ENCODE measurements around the gene CACNA1D.
"Not testable (repeated sequence)": the region's sequence is repeated elsewhere in the genome, so short reads cannot be mapped to it uniquely, and the experiment has no call there.

CACNA1D gene

GRCh38 chr3:53526704-53527055 is 32.3 kb downstream of the CACNA1D start:
- DNase-seq (ENCODE audit: low spot score): no peak

GRCh38 chr3:53530205-53530604 is 35.8 kb downstream of the CACNA1D start:
- no peak for DNase-seq (ENCODE audit: low spot score)

GRCh38 chr3:53531749-53532148 is 37.3 kb downstream of the CACNA1D start:
- DNase-seq (ENCODE audit: low spot score): no peak

- DNase-seq (ENCODE audit: low spot score): no peak
These were observed 39.1 kb downstream of the CACNA1D start for GRCh38 chr3:53533472-53533871.

- no peak for DNase-seq (ENCODE audit: low spot score)
These were observed 39.8 kb downstream of the CACNA1D start for GRCh38 chr3:53534216-53534615.

GRCh38 chr3:53534676-53535400 is 40.4 kb downstream of the CACNA1D start:
- DNase-seq (ENCODE audit: low spot score): no peak

GRCh38 chr3:53536282-53536681 is 41.9 kb downstream of the CACNA1D start:
- no peak for DNase-seq (ENCODE audit: low spot score)

- DNase-seq (ENCODE audit: low spot score): no peak
These were observed 49.9 kb downstream of the CACNA1D start for GRCh38 chr3:53544357-53544756.

GRCh38 chr3:53545310-53545995 is 51.0 kb downstream of the CACNA1D start:
- DNase-seq (ENCODE audit: low spot score): no peak

GRCh38 chr3:53545996-53546359 is 51.6 kb downstream of the CACNA1D start:
- DNase-seq (ENCODE audit: low spot score): no peak

GRCh38 chr3:53547327-53547726 is 52.9 kb downstream of the CACNA1D start:
- DNase-seq (ENCODE audit: low spot score): no peak

GRCh38 chr3:53550005-53550620 is 55.7 kb downstream of the CACNA1D start:
- DNase-seq (ENCODE audit: low spot score): no peak

GRCh38 chr3:53551324-53551723 is 56.9 kb downstream of the CACNA1D start:
- no peak for DNase-seq (ENCODE audit: low spot score)

- no peak for DNase-seq (ENCODE audit: low spot score)
These were observed 58.3 kb downstream of the CACNA1D start for GRCh38 chr3:53552730-53553129.

GRCh38 chr3:53553200-53553599 is 58.8 kb downstream of the CACNA1D start:
- DNase-seq (ENCODE audit: low spot score): no peak

- no peak for DNase-seq (ENCODE audit: low spot score)
These were observed 60.2 kb downstream of the CACNA1D start for GRCh38 chr3:53554559-53555067.

- DNase-seq (ENCODE audit: low spot score): no peak
These were observed 60.7 kb downstream of the CACNA1D start for GRCh38 chr3:53555068-53555588.

GRCh38 chr3:53566461-53567145 is 72.2 kb downstream of the CACNA1D start:
- DNase-seq (ENCODE audit: low spot score): no peak

- DNase-seq (ENCODE audit: low spot score): no peak
These were observed 75.7 kb downstream of the CACNA1D start for GRCh38 chr3:53570081-53570480.

GRCh38 chr3:53570709-53571108 is 76.3 kb downstream of the CACNA1D start:
- DNase-seq (ENCODE audit: low spot score): no peak

GRCh38 chr3:53571264-53571663 is 76.9 kb downstream of the CACNA1D start:
- no peak for DNase-seq (ENCODE audit: low spot score)

GRCh38 chr3:53572184-53572583 is 77.8 kb downstream of the CACNA1D start:
- not testable (repeated sequence) for DNase-seq (ENCODE audit: low spot score)
